Measurements from ENCODE around the gene NIPAL1. TPM values are rescaled to one million over a fixed set of nuclear protein-coding genes. Genes with fewer than 3 reads are reported as not detected.
A peak's percentile ranks its signal among the peaks of the same experiment; 100 is the strongest.

NIPAL1 gene
- total RNA-seq, 1 donor from 2014 or later = 0.32 TPM

GRCh38 chr4:48032721-48033120 lies 16.1 kb downstream of the NIPAL1 start:
- Mint-ChIP-seq H3K4me1 (ENCODE audit: low read depth) (peaks cover 15% of the 10 kb centered on the region), H3K27ac (ENCODE audit: unreplicated experiment) (no peak overlapping the region), H3K36me3 (ENCODE audit: low read depth) (no peaks in the 10 kb centered on the region), H3K9me3 (ENCODE audit: low read depth) (no peaks in the 10 kb centered on the region), H3K27me3 (ENCODE audit: low read depth) (no peaks in the 10 kb centered on the region), H3K4me3 (ENCODE audit: unreplicated experiment) (no peak overlapping the region)
- DNase-seq (ENCODE audit: low spot score) = no peak
- TF ChIP-seq, protein P1, sequence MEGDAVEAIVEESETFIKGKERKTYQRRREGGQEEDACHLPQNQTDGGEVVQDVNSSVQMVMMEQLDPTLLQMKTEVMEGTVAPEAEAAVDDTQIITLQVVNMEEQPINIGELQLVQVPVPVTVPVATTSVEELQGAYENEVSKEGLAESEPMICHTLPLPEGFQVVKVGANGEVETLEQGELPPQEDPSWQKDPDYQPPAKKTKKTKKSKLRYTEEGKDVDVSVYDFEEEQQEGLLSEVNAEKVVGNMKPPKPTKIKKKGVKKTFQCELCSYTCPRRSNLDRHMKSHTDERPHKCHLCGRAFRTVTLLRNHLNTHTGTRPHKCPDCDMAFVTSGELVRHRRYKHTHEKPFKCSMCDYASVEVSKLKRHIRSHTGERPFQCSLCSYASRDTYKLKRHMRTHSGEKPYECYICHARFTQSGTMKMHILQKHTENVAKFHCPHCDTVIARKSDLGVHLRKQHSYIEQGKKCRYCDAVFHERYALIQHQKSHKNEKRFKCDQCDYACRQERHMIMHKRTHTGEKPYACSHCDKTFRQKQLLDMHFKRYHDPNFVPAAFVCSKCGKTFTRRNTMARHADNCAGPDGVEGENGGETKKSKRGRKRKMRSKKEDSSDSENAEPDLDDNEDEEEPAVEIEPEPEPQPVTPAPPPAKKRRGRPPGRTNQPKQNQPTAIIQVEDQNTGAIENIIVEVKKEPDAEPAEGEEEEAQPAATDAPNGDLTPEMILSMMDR (IDR thresholded peaks at IDR 0.05) = no peak

DNA sequence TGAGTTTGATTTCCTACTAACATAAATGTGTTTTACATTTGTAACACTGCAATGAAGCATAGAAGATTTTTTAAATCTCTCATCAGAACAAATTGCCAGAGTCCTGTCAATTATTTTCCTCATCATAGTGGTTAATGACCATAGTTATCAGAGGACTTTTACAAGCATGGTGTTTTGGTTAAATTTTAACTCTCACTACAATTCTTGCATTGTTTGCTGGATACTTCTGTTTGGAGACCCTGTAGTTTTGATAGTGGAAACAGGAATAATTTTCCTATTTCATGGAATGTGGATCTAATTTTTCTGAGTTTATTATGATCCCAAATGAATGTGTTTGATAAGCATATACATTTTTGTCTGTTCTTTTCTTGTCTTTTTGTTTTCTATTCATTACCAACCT lies 16.8 kb downstream of the NIPAL1 start:
- H3K27ac Mint-ChIP-seq (ENCODE audit: unreplicated experiment) = no peak overlapping the region
- no peaks in the 10 kb centered on the region for H3K27me3 Mint-ChIP-seq (ENCODE audit: low read depth)
- no peaks in the 10 kb centered on the region for H3K9me3 Mint-ChIP-seq (ENCODE audit: low read depth)
- TF ChIP-seq, protein P1 (IDR thresholded peaks at IDR 0.05) = no peak
- no peak overlapping the region for H3K4me3 Mint-ChIP-seq (ENCODE audit: unreplicated experiment)
- no peaks in the 10 kb centered on the region for H3K36me3 Mint-ChIP-seq (ENCODE audit: low read depth)
- peaks cover 15% of the 10 kb centered on the region for H3K4me1 Mint-ChIP-seq (ENCODE audit: low read depth)
- no peak for DNase-seq (ENCODE audit: low spot score)

GRCh38 chr4:48033825-48034413 lies 17.3 kb downstream of the NIPAL1 start:
- H3K4me1 Mint-ChIP-seq (ENCODE audit: low read depth) = peaks cover 15% of the 10 kb centered on the region
- no peaks in the 10 kb centered on the region for H3K27me3 Mint-ChIP-seq (ENCODE audit: low read depth)
- no peaks in the 10 kb centered on the region for H3K36me3 Mint-ChIP-seq (ENCODE audit: low read depth)
- DNase-seq (ENCODE audit: low spot score) = no peak
- TF ChIP-seq, protein P1 (IDR thresholded peaks at IDR 0.05) = peak; percentile 77
- H3K9me3 Mint-ChIP-seq (ENCODE audit: low read depth) = no peaks in the 10 kb centered on the region
- no peak overlapping the region for H3K27ac Mint-ChIP-seq (ENCODE audit: unreplicated experiment)
- H3K4me3 Mint-ChIP-seq (ENCODE audit: unreplicated experiment) = no peak overlapping the region

DNA sequence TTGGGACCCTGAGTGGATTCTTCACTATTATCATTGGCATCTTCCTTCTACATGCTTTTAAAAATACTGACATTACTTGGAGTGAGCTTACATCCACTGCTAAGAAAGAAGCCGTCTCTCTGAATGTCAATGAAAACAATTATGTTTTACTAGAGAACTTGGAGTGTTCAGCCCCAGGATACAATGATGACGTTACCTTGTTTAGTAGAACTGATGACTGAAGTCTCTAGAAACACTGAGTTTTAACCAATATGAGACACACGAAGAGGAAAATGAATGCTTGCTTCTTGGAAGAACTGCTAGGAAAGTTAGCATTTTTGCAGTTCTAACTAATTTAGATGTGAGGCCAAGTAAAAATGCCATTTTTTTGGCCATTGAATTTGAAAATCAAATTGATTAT lies 19.4 kb downstream of the NIPAL1 start:
- TF ChIP-seq, protein P1 (IDR thresholded peaks at IDR 0.05) = no peak
- Mint-ChIP-seq H3K4me3 (ENCODE audit: unreplicated experiment) (no peak overlapping the region), H3K36me3 (ENCODE audit: low read depth) (no peaks in the 10 kb centered on the region), H3K9me3 (ENCODE audit: low read depth) (no peaks in the 10 kb centered on the region), H3K27me3 (ENCODE audit: low read depth) (no peaks in the 10 kb centered on the region), H3K4me1 (ENCODE audit: low read depth) (peaks cover 13% of the 10 kb centered on the region), H3K27ac (ENCODE audit: unreplicated experiment) (no peak overlapping the region)
- DNase-seq (ENCODE audit: low spot score) = no peak

DNA sequence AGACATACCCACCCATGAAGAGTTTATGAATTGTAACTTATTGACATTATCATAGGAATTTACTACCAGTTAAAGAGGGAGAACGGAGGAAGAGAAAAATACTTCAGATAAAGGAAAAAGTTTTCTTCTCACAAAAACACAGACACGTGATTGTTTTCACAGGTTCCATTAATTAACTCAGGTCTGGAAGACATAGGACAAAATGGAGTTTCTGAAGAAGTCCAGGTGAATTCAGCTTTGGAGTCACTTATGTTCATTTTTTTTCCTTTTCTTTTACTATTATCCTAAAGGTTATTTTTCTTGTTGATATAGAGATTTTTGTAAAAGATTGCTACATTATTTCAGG lies 20.5 kb downstream of the NIPAL1 start:
- H3K9me3 Mint-ChIP-seq (ENCODE audit: low read depth) = no peaks in the 10 kb centered on the region
- no peak for DNase-seq (ENCODE audit: low spot score)
- H3K4me3 Mint-ChIP-seq (ENCODE audit: unreplicated experiment) = no peak overlapping the region
- peaks cover 5% of the 10 kb centered on the region for H3K27me3 Mint-ChIP-seq (ENCODE audit: low read depth)
- TF ChIP-seq, protein P1 (IDR thresholded peaks at IDR 0.05) = no peak
- H3K36me3 Mint-ChIP-seq (ENCODE audit: low read depth) = no peaks in the 10 kb centered on the region
- peaks cover 8% of the 10 kb centered on the region for H3K4me1 Mint-ChIP-seq (ENCODE audit: low read depth)
- no peak overlapping the region for H3K27ac Mint-ChIP-seq (ENCODE audit: unreplicated experiment)

All from chondrocyte (in vitro differentiated cells).